HTR-8/SVneo (cell line): ENCODE measurements around the gene JPT1.
"Not testable (repeated sequence)": the region's sequence is repeated elsewhere in the genome, so short reads cannot be mapped to it uniquely, and the experiment has no call there.

Source experiments
- DNase-seq: peaks from one replicate; pipeline ENCODE4 v3.0.0; 2011; ENCODE audit warnings: low spot score, mixed read lengths; ENCODE audit not compliant: insufficient read length
- FAIRE-seq: peaks from 2 replicates; lab custom pipeline; 2011; peaks lifted over from hg19 to GRCh38; lab: Jason Lieb, UNC

Gene JPT1

DNA sequence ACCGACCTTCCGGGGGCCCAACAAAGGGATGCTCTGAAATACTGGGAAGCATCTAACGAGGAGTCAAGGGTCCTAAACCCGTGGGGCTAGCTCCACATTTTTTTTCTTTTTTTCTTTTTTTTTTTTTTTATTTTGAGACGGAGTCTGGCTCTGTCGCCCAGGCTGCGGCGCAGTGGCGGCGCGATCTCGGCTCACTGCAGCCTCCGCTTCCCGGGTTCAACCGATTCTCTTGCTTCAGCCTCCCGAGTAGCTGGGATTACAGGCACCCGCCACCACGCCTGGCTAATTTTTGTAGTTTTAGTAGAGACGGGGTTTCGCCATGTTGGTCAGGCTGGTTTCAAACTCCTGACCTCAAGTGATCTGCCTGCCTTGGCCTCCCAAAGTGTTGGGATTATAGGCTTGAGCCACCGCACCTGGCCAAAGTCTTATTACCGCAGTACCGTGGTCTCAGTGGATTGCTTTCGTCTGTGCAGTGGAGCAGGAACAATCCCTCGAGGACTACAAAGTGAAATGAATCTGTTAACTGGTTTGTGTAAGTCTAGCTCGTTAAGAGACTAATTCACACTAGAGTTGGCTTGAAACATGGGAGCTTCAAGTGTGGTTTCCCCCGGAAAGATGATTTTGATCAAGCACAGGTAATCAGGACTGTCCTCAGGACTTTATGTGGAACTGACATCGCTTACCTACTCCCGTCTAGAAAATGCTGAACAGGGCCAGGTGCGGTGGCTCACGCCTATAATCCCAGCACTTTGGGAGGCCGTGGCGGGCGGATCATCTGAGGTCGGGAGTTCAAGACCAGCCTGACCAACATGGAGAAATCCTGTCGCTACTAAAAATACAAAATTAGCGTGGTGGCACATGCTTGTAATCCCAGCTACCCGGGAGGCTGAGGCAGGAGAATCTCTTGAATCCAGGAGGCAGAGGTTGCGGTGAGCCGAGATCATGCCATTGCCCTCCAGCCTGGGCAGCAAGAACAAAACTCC is 22.0 kb downstream of the JPT1 start:
- not testable (repeated sequence) for FAIRE-seq, DNase-seq

DNA sequence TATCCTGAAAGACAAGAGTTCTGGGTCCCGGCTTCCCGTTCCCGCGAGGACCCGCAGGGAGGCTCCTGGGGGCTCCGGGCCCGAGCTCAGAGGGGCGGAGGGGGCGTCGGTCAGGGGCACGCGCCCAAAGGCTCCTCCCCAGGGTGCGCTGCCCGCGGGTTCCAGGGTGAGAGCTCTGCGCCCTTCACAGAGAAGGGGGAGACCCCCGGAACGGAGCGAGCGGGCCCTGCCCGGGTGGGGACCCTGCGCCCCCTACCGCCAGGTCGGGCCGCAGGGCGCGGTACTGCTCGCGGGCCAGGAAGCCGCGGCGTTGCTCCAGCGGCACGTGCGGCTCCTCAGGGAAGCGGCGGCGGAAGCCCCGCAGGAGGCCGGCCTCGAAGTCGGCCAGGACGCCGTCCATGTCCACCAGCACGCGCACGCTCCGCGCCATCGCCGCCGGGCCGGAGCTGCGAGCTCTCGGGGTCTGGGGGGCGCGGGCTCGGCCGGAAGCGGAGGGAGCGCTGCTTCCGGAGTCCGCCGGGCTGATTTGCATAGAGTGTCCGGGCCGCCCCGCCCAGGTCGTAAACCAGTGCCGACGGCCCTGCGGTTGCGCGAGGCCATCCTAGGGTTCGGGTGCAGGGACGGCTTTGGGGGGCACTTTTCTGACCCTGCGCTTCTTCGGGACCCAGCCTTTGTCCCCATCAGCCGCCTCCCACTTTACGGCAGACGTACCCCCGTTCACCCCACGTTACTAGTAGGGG is 22.9 kb downstream of the JPT1 start, which contains the start of gene NT5C:
TSS of gene NT5C (minus strand) at position 465 of the 740 bp plus-strand sequence. CDS start at position 430, 35 bp downstream.
- DNase-seq: peak; percentile 93
- FAIRE-seq: peak; percentile 80

DNA sequence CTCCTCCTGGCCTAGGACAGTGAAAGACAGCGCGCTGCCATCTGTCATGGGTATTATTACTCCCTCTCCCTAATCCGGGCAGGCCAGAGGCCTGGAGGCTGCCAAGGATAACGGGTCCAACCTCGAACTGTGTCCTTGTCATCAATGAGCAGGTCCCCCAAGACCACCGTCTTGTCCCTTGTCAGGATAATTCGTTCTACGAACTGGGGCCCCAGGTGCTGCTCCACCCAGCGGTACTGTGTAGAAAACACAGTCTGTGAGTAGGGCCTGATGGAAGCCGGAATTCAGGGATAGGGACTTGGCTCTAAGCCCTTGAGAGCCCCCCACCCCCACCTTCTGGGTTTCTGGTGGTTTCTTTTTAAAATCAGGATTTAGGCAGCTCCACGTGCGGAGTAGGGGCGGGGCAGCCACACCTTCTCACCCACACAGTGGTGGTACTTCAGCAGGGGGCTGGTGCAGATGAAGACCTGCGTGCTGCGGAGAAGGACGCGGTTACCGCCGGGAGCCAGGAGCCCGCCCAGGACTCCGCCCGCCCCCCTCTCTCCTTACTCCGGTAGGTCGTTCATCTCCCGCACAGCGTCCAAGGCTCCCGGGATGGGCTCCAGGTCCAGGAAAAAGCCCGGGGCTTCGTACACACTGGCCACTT is 23.6 kb downstream of the JPT1 start:
- FAIRE-seq: no peak
- peak; percentile 81 for DNase-seq

DNA sequence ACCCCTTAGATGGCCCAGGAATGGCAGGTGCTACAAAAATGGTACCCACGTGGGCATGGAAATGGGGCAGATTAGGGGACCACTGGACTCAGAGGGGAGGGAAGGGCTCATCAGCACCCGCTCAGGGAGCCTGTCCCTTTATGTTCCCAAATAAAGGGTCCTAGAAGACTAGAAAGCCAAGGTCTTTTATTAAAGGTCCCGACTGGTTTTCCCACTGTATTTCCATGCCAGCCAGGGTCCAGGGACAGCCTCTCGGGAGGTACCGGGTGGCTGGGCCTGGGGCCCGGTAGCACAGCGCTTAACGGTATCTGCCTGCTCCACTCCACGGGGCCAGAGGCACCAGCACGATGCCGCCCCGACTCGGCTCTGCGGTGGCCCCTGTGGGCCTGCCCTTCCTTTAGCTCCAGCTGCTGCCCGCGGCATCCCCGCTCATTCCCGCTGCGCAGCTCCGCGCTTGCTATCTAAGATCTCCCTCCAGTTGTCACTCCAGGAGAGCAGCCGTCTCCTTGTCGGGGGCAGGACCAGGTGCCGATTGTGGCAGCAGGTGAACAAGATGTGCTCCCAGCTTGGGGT is 24.2 kb downstream of the JPT1 start:
- DNase-seq: no peak
- no peak for FAIRE-seq

DNA sequence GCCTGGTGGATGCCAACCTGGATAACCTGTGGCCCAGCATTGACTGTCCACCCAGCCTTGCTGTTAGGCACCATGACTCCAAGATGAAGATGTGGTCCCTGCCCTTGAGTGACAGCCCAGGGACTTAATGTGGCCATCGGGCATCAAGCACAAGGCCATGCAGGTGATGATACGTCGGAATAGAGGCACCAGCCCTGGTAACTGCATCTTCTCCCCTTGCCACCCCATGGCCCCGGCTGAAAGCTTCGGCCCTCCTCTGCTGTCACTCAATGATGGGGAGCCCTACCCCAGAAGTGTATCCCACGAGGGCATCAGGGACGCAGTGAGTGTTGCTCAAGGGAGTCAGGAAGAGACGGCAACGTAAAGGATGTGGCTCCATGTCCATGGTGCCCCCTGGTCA is 24.7 kb downstream of the JPT1 start:
- DNase-seq: no peak
- no peak for FAIRE-seq

DNA sequence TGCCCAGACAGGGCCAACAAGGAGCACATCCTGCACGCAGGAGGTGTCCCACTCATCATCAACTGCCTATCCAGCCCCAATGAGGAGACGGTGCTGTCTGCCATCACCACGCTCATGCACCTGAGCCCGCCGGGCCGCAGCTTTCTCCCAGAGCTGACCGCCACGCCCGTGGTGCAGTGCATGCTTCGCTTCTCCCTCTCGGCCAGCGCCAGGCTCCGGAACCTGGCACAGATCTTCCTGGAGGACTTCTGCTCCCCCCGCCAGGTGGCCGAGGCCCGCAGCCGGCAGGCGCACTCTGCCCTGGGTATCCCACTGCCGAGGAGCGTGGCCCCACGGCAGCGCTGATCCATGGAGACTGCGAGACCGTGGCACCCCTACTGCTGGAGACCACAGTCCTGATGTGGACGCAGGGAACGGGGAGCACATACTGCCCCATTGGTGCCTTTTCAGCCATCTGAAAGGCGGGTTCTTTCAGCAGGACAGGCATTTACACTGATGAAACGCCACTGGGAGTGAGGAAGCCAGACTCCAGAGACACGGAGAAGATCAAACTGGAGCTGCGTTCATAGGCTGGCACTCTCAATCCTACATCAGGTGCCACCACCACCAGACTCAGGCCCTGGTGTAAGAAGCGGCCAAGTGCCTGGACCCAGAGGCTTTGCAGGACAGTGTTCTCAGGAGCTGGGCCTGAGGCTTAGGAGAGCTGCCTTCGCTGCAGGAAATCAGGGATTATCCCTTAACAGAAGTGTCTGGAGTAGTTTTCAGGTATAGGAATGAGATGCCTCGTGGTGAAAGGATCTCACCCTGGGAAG is 25.4 kb downstream of the JPT1 start:
- FAIRE-seq: no peak
- DNase-seq: no peak

DNA sequence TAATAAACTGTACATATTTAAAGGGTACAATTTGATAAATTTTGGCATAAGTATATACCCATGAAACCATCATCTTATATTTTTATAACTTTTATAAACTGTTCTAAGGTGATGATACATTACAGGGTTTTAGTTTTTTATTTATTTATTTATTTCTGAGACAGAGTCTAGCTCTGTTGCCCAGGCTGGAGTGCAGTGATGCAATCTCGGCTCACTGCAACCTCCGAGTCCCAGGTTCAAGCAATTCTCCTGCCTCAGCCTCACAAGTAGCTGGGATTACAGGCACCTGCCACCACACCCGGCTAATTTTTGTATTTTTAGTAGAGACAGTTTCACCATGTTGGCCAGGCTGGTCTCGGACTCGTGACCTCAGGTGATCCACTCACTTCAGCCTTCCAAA is 26.4 kb downstream of the JPT1 start:
- DNase-seq, FAIRE-seq: not testable (repeated sequence)

DNA sequence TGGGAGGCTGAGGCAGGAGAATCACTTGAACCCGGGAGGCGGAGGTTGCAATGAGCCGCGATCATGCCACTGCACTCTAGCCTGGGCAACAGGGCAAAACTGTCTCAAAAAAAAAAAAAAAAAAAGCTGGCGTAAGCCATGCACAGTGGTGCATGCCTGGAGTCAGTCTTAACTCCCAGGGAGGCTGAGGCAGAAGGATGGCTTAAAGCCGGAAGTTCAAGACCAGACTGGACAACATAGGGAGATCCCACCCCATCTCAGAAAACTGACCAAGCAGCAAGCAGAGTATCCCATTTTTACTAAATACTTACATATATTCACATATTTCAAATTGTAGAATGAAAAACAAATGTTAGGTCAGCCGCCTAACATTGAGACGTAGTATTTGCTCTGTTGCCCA is 27.4 kb downstream of the JPT1 start:
- FAIRE-seq (no peak), DNase-seq (no peak)

DNA sequence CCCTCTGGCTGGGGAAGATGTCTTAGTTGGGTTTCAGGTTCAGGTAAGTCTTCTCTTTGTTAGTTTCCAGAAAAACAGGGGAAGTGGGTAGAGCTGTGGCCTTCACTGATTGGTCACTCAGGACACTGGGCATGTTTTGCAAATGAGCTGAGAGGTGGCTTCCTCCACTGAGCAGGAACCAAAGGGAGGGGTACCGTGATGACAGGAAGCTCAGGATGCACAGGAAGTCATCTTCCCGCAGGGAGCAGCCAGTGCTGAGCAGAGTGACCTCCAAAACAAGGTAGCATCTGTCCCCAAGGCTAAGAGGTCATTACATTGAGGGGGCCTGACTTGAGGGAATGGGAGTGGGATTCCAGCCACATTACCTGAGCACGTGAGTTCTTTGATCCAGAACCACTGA is 28.3 kb downstream of the JPT1 start:
- FAIRE-seq: no peak
- DNase-seq: no peak

DNA sequence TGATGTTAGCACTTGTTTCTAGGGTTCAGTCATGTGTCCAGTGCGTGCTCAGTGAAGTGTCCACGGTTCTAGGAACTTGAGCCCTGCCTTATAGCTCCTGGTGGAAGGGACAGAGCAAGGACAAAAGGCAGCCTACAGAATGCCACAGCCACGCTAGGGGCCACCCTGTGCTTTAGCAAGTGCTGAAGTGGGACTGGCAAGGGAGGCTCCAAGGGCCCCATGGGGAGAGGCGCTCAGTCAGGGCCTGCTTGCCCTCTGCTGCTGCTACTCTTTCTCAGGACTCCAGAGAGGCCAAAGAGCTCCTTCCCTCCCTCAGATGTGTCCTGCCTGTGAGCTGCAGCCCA is 29.5 kb downstream of the JPT1 start:
- DNase-seq (no peak), FAIRE-seq (no peak)

DNA sequence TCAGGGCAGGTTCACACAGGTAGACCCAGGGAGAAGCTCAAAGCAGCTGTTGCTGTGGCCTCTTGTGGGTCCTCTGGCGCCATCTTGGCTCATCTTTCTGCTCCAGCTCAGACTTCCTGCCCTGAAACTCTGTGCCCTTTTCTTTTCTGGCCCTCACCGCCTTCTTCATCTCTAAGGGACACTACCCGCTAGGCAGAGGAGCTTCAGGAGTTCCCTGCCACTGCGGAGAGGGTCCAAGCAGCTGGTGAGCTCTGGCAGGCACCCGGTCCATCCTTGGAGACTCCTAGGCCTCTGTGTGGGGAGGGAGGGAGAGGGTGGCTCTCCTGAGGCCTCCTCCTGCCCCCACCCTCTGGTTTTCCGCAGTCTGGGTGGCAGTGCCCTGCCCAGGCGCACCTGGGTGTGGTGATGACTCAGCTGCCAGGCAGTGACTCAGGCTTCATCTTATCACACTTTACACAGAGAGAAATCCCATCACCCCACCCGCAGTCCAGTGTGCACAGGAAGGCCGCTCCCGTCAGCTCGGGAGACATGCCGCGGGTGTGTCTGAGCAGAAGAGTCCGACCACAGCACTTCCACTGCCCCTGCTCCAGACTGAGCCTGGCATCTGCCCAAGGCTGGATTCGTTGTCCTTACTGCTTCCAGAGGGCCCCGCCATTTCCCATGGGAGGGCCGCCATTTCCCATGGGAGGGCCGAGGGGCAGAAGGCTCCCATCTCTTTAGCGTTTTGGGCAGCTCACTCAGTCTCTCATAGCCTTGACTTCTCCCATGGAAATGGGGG is 30.1 kb downstream of the JPT1 start:
- FAIRE-seq: peak; percentile 96
- DNase-seq: peak; percentile 97

DNA sequence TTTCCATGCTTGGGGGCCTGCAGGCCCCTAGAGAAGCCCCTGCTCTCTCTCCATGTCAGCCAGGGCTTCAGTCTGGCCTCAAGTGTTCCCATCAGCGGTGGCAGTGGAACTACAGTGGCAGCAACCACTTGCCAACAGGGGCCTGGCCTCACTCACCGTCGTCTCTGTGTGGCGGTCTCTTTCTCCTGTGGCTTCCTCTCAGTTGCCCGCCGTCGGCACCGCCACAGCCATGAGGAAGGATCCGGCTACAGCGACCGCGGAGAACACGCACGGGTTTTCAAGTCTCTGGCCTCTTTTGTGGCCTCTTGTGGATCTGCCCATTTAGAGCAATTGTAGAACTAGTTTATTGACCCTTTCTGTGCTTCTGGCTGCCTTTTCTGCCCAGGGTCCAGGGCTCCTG is 36.0 kb downstream of the JPT1 start:
- no peak for DNase-seq
- no peak for FAIRE-seq

DNA sequence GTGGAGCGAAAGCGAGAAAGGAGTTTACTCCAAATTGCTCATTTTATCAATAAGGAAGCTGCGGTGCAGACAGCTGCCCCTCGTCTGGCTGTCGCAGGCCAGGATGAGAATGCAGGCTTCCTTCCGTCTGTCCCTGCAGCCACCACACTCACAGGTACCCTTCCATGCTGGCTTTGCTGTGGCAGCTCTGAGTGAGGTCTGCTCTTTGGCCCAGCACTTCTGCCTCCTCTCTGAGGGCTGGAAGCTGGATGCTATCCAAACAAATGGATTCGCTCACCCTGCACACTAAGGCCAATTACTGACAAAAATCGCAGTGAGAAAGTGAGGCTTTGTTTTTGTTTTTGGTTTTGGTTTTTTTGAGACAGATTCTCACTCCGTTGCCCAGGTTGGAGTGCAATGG is 37.6 kb downstream of the JPT1 start:
- no peak for FAIRE-seq
- DNase-seq: no peak

DNA sequence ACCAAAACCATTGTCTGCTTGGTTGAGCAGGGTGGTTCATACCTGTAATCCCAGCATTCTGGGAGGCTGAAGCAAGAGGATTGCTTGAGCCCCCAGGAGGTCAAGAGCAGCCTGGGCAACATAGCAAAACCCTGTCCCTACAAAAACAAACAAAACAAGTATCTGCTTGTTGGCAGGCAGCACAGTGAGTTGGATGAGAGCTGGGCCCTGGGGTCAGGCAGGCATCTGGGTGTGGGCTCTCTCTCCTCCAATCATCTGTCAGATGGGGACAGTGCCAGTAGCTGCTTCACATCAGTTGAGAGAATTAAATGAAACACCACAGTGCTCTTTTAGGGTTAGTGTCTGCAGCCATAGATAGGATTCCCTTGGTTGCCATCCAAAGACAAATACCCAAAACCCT is 38.8 kb downstream of the JPT1 start:
- no peak for FAIRE-seq

DNA sequence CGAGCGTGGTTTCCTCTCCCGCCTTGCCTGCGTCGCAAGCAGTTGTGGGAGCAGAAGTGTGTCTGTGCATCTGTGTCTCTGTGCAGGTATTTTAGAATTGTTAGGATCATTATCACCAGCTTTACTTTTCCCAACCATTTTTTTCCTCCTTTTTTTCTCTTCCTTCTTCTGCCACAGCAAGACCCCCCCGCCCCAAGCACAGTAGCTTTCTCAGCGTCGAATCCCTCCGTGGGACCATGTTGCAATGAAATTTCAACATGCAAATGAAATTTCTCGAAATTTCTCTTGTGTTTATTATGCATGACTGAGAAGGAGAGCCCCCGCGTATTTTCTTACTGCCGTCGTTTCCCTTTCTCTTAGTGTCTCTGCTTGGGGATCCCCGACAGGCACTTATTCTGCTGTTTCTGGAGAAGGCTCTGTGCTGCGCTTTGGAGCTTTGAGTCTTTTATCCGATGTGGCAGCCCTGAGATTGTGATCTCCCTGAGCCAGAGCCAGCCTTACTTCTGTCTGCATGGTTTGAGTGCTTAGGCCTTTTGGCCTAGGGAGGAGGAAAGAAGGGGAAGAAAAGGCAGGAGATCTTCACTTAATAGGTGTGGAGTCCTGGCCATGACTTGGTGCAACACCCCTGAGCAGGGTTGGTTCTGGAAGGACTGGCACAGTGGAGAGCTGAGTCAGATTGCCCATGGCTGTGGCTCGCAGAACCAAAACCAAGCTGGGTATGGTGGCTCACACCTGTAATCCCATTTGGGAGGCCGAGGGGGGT is 39.6 kb downstream of the JPT1 start:
- FAIRE-seq (no peak), DNase-seq (no peak)

More for the DNA sequence above, 38.8 kb downstream of the JPT1 start:
- DNase-seq: no peak

DNA sequence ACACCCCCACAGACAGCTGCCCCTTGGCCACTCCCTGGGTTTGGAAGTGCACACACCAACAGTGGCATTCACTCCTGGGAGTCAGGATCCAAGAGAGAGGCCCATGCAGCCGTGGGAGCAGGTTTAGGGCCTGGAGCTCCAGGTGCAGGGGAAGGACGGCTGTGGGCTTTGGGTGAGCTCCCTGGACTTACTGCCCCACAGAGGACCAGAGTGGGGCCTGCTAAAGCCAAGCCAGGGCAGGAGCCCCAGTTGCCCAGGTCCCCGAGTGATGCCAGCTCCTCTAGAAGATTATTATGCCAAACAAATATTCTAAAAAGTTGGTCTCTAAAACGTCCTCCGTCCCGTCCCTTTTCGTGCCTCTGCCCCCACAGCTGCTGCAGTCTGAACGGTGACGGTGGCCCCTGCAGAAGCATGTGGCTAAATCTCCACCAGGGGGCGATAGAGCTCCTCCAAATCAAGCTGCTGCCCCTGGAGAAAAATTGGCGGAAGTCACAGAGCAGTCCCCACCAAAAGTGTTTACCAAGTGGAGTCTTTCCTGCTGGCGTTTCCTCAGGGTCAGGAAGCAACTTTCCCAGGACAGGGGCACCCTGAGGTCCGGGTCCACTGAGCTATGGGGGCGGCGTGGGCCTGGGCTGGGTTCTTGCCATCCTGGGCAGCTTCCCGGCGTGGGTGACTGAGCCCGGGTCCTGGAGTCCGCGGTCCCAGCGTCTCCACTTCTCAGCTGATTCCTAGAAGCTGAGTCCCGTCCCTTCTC is 40.3 kb downstream of the JPT1 start:
- FAIRE-seq (peak; percentile 86), DNase-seq (peak; percentile 92)

DNA sequence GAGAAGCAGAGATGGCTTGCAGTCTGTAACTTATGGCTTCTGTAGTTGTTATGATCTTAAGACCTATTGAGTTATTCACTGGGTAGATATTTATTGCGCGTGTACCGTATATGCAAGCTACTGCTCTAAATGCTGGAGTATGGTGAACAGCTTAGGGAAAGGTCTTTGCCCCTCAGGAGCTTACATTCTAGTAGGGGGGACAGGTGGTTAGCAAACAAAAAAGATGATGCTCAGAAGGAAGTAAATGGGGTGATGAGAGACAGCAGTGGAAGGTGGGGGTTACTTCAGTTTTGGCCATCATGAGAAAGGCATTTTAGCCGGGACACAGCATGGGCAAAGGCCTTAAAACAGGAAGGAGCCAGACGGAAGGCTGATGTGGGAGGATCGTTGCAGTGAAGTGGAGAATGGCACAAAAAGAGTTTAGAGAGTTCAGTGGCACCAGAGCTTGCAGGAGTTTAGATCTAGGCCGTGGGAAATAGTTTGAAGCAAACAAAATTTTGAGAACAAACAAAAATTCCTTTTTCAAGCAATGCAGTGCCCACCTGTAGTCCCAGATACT is 42.5 kb downstream of the JPT1 start:
- FAIRE-seq (no peak), DNase-seq (no peak)
